Activated T-helper 9 cell treated with anti-CD3 and anti-CD28 coated beads, Interleukin-2, amount 50 U/mL, for 16 hours (primary cell): Measurements from ENCODE around the gene HEATR9.

Experiments
- DNase-seq: peaks from one replicate; pipeline ENCODE4 v3.0.0-alpha.2; 2020; ENCODE audit warnings: low read depth

Gene HEATR9

GRCh38 chr17:35895636-35896587, 27.2 kb upstream of the HEATR9 start:
- no peak for DNase-seq

GRCh38 chr17:35894206-35894605, 25.5 kb upstream of the HEATR9 start:
- no peak for DNase-seq

- no peak for DNase-seq
Observed at GRCh38 chr17:35893751-35894150, 25.1 kb upstream of the HEATR9 start.

- DNase-seq, result peak; percentile 47
Observed at GRCh38 chr17:35892091-35893035, 23.7 kb upstream of the HEATR9 start.

GRCh38 chr17:35891269-35891668, 22.6 kb upstream of the HEATR9 start:
- no peak for DNase-seq

DNA sequence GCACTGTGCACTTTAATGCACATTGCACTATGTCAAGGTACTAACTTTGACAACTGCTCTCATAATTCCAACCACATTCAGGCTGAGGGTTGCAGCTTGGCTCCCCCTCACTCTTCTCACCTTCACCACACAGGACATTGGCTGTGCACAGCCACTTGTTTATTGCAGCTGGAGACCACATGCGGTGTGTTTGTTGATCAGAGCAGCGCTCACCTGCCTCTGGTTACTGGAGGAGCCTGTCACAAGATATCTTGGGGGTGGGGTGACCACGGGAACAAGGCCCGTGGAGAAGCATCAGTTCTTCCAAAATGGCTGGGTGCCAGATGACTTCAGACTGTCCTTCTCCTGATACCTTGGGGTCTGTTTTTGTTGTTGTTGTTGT, 22.1 kb upstream of the HEATR9 start:
- no peak for DNase-seq

DNA sequence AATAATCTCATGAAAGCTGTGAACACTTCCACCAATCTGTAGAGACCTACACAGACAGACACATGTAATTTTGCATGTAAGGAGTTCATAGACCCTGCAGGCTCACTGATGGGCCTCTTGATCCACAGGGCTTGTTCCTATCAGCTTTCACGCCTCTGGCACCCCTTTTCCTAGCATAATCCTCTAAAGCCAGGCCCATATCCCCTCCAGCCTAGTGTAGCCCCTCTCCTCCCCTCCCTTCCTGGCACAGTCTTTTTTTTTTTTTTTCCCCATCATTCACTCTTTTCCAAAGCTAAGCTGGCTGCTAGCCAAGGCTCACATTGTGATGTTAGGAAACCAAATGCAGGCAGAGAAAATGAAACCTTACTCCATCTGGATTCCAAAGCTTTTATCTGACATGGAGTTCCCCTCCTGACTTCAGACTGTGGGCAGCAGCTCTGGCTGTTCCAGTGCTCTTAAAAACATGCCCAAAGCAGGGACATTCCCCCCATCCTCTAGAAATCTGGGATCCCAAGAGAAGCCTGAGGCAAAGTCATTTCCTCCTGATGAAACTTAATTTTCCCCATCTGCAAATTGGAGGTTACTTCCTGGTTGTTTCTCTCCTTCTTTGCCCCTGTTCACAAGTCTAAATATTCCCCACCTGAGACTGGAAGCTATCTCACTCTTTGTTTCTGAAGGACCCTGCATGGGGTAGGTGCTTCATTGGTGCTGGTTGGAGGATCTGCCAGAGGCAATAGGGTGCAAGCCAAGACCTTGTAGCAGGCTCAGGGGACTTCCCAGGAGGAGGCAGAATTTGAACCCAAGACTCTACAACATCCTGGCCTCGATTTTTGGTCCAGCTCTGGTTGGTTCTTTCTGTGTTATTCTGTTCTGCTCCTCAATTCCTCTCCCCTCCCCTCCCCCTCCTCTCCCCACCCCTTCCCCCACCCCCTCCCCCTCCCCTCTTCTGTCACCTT, 21.4 kb upstream of the HEATR9 start:
- DNase-seq, result no peak

- DNase-seq, result no peak
Observed at GRCh38 chr17:35889241-35889640, 20.6 kb upstream of the HEATR9 start.

- DNase-seq, result peak; percentile 32
Observed at GRCh38 chr17:35879773-35880654, 11.3 kb upstream of the HEATR9 start, which contains the start of gene CCL5. Gene CCL5, minus strand, starts transcription at chr17:35880360.

- no peak for DNase-seq
Observed at GRCh38 chr17:35878361-35878760, 9.7 kb upstream of the HEATR9 start.

GRCh38 chr17:35877345-35878029, 8.8 kb upstream of the HEATR9 start:
- DNase-seq, result no peak

DNA sequence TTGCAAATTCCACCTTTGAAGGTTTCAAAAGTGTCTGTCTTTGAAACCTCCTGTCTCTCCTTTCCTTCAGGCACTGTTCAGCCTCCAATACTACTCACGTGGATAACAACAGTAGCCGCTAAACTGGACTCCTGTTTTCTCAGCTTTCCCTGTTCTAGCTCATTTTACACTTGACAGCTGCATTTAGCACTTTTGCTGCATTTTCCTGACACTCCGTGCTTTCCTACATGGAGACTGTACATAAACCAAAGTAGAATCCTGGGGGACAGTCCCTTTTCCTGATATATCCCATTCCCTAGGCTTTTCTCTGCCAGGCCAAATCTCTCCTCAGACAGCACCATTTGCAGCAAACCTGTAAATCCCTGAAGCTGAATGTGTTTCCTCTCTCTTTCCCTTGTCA, 7.8 kb upstream of the HEATR9 start:
- no peak for DNase-seq

GRCh38 chr17:35875800-35876139, 7.1 kb upstream of the HEATR9 start:
- DNase-seq, result no peak

- DNase-seq, result no peak
Observed at GRCh38 chr17:35875072-35875799, 6.5 kb upstream of the HEATR9 start.

DNA sequence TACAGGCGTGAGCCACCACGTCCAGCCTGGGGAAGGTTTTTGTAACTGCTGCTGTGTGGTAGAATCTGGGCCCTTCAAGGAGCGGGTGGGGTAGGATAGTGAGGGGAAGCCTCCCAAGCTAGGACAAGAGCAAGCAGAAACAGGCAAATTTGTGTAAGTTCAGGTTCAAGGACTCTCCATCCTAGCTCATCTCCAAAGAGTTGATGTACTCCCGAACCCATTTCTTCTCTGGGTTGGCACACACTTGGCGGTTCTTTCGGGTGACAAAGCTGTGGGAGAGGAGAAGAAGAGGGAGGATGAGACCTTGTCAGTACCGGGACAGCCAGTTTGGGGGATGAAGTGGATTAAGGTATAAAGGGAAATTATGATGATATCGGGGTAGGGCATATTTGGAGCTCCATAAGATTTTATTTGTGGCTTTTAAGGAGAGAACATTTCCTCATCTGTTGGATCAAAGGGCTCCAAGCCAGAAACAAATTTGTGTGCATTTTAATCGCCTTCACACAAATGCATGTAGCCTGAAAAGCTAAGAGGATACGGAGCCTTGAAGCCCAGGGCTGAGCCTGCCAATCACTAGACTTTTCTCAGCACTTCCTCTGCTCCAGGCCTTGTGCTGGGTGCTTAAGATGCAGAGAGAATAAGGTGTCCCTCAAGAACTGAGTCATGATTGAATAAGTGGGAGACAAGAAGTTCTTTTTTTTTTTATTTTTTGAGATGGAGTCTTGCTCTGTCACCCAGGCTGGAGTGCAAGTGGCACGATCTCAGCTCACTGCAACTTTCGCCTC, 3.7 kb upstream of the HEATR9 start:
- no peak for DNase-seq

DNA sequence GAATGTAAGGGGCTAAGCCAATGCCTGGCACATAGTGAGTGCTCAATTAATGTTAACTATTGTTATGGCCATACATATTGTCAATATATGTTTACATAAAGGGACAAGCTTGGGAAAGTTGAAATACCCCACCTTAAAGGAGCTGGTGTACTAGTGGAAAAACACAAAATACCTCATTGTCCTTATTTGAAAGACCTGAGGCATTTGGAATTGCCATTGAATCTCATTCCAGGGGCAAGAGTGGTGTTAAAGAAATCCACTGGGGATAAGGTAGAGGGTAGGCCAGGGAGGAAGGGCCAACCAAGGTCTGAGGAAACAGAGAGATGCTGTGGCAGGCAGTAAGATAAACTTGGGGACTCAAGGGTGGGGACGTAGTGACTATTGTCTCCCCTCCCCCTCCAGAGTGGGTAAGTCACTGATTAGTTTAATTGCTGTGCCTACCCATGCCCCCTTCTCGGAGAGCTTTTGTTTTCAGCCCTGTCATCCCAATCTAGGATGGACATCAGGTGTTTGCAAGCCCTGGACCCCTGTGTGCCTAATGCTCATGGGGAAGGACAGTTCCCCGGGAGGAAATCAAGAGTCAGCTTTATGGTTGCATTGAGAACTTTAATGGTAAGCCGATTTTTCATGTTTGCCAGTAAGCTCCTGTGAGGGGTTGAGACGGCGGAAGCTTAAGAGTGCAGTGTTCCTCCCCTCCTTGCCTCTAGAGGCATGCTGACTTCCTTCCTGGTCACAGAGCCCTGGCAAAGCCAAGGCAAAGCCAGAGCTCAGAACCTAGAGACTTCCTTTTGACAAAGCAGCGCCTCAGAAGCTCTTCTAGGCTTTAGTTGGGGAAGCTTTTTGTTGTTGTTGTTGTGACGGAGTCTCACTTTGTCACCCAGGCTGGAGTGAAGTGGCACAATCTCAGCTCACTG, 2.5 kb upstream of the HEATR9 start:
- no peak for DNase-seq

DNA sequence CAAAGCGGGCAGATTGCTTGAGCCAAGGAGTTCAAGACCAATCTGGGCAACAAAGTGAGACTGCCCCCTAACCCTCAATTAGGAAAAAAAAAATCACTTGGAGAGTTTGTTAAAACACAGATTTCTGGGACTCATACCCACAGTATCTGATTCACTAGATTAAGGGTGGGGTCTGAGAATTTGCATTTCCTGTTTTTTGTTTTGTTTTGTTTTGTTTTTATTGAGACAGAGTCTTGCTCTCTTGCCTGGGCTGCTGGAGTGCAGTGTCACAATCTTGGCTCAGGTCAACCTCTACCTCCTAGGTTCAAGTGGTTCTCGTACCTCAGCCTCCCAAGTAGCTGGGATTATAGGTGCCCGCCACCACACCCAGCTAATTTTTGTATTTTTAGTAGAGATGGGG, 1.1 kb downstream of the HEATR9 start:
- DNase-seq, result no peak
